ENCODE measurements around the gene TSHZ3.

DNA sequence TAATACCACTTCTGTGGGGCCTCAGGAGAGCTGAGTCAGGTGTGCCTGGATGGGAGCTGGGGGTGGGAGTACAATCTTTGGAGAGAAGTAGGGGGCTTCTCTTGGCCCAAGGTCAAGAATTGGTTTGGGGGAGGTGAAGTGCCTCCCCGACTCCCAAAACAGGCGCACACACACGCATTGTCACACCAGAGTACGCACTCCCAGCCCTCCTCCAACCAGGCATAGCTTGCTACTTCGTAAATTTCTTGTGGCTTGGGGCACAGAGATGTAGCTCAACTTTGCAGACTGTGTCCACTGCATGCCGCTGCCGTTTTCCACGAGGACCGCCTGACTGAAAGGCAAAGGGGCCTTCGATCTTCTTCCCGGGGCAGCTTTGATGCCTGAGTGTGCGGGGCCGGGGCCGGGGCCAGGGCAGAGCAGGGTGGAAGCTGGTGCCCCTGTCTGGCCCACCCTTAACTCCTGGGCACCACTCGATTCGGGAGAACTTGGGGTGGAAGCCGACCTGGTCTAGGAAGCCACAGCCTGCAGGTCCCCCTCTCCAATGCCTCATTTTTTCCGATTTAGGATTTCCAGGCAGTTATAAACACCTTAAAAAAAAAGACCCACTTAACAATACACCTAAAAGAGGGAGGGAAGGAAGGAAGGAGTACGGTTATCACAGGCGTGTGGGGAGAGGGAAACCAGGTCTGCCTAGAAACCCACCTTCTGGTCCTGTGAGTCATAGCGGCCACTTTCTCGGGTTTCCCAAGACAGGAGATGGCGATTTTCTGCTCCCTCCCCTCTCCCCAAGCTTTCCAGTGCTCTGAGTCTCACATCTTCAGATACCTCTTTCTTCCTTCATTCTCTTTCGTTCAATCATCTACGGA is 5.8 kb upstream of the TSHZ3 start:
- TF ChIP-seq, protein P1, sequence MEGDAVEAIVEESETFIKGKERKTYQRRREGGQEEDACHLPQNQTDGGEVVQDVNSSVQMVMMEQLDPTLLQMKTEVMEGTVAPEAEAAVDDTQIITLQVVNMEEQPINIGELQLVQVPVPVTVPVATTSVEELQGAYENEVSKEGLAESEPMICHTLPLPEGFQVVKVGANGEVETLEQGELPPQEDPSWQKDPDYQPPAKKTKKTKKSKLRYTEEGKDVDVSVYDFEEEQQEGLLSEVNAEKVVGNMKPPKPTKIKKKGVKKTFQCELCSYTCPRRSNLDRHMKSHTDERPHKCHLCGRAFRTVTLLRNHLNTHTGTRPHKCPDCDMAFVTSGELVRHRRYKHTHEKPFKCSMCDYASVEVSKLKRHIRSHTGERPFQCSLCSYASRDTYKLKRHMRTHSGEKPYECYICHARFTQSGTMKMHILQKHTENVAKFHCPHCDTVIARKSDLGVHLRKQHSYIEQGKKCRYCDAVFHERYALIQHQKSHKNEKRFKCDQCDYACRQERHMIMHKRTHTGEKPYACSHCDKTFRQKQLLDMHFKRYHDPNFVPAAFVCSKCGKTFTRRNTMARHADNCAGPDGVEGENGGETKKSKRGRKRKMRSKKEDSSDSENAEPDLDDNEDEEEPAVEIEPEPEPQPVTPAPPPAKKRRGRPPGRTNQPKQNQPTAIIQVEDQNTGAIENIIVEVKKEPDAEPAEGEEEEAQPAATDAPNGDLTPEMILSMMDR (IDR thresholded peaks at IDR 0.05) = no peak
- TF ChIP-seq ZFX (IDR thresholded peaks at IDR 0.05; ENCODE audit: borderline replicate concordance) = no peak

Measured in 22Rv1 (cell line).